ENCODE data around the gene DNAH14. TPM values are rescaled to one million over a fixed set of nuclear protein-coding genes. Genes with fewer than 3 reads are reported as not detected.

DNAH14 gene
- total and polyA plus RNA-seq, 4 donors, result 16.4 to 54.0 (median 33.9) TPM

DNA sequence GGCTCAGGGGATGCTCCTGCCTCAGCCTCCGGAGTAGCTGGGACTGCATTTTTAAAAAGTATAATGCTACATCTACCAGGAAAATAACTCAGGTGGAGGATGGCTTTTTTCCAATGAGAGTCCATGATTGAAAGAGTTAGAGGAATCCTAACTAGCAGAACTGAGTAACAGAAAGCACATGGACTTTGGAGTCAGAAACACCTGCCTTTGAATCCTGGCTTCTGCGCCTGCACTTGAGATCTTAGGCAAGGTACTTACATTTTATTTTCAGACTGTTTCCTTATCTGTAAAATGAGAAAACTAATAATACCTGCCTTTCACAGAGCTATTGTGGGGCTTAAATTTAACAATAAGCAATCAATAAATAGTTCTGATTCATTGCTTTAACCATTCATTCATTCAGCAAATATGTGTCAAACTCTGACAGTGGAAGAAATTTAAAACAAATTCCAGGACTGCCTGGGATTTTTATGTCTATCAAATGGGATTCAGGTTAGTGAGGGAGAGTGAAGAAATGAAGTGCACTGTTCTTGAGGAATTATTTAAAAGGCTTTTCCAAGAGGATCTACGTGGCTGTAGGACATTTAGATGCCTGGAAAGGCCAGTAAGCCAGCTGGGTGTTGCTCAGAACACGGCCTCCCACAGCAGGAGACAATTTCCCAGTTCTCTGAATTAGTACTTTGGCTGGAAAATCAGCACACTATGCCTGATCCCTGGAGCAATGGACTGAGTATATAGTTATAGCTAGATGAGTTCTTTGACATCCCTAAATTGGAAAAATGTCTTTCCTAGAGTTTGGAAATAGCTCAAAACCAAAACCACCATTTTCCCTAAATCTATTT, 511.1 kb downstream of the DNAH14 start:
- H3K27ac ChIP-seq (ENCODE audit: low read depth, low read length), result no peak overlapping the region
- H3K9me3 ChIP-seq (ENCODE audit: control insufficient read depth, insufficient read depth, low read length), result no peaks in the 10 kb centered on the region
- WGBS (ENCODE audit: insufficient coverage), result 71% methylated on average over 2 of the region's 4 CpGs
- no peak overlapping the region for H3K4me3 ChIP-seq (ENCODE audit: low read depth, low read length)
- H3K27me3 ChIP-seq (ENCODE audit: control insufficient read depth, insufficient read depth, low read length), result no peaks in the 10 kb centered on the region
- no peaks in the 10 kb centered on the region for H3K36me3 ChIP-seq (ENCODE audit: control insufficient read depth, insufficient read depth, low read length)
- no peak for DNase-seq (ENCODE audit: low read depth in 4 of 6, low spot score in 6 of 6)
- peaks cover 6% of the 10 kb centered on the region for H3K4me1 ChIP-seq (ENCODE audit: control insufficient read depth, insufficient read depth, low read length)

DNA sequence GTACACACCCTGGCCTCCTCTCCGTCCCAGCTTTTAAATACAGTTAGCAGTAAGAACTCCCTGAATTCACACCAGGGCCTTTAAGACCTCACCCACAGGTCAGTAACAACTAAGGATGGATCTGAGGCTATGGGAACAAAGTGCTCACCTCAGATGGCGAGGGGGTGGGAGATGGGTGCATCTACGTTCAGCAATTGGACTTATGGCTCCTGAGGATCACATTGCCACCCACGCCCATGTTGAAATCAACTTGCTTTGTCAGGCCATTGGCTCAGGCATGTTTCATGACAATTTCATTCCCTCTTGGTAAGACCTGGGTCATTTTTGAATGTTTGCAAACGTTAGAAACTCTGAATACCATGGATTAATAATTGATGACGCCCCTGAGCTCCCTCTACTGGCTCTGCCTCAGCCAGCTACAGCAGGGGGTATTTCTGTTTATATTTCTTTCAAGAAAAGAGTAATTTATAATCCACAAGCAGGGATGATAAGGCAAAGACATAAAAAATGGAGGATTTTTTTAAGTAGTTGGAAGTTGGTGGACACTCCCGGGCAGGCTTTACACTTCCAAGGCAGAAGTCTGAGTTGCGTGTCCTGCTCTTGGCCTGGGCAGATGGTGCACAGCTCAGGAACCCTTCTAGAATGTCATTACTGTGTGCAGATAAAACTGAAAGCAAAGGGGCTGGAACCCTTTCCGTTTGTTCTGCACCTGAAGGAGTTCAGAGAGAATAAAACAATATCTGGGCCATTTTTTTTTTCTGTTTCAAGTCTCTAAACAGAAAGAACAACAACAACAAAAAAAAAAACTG, 512.0 kb downstream of the DNAH14 start:
- WGBS (ENCODE audit: insufficient coverage), result 87% methylated on average over 7 of the region's 9 CpGs
- no peak for DNase-seq (ENCODE audit: low read depth in 4 of 6, low spot score in 6 of 6)
- Histone ChIP-seq H3K36me3 (ENCODE audit: control insufficient read depth, insufficient read depth, low read length) (no peaks in the 10 kb centered on the region), H3K4me3 (ENCODE audit: low read depth, low read length) (no peak overlapping the region), H3K27ac (ENCODE audit: low read depth, low read length) (no peak overlapping the region), H3K9me3 (ENCODE audit: control insufficient read depth, insufficient read depth, low read length) (no peaks in the 10 kb centered on the region), H3K4me1 (ENCODE audit: control insufficient read depth, insufficient read depth, low read length) (peaks cover 12% of the 10 kb centered on the region), H3K27me3 (ENCODE audit: control insufficient read depth, insufficient read depth, low read length) (no peaks in the 10 kb centered on the region)

DNA sequence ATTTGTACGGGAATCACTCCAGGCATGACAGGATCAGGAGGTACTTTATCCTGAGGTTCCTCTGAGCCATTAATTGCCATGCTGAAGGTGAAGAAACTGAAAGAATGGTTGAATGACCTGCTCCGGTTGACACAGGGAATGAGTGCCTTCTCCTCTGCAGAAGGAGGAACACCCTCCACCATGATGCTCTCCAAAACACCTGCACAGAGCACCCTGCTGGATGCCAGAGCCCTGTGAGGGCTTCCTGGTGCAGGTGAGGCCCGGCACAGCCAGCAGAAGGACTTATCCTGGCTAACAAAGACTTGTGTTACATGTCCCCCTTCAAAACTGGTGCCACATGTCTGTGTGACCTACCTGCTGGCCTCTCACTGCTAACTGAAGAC, 512.6 kb downstream of the DNAH14 start:
- no peaks in the 10 kb centered on the region for H3K27me3 ChIP-seq (ENCODE audit: control insufficient read depth, insufficient read depth, low read length)
- DNase-seq (ENCODE audit: low read depth in 4 of 6, low spot score in 6 of 6), result no peak
- H3K36me3 ChIP-seq (ENCODE audit: control insufficient read depth, insufficient read depth, low read length), result no peaks in the 10 kb centered on the region
- H3K27ac ChIP-seq (ENCODE audit: low read depth, low read length), result no peak overlapping the region
- no peaks in the 10 kb centered on the region for H3K9me3 ChIP-seq (ENCODE audit: control insufficient read depth, insufficient read depth, low read length)
- no peak overlapping the region for H3K4me3 ChIP-seq (ENCODE audit: low read depth, low read length)
- peaks cover 18% of the 10 kb centered on the region for H3K4me1 ChIP-seq (ENCODE audit: control insufficient read depth, insufficient read depth, low read length)
- WGBS (ENCODE audit: insufficient coverage), result 83% methylated on average over 2 of the region's 3 CpGs

DNA sequence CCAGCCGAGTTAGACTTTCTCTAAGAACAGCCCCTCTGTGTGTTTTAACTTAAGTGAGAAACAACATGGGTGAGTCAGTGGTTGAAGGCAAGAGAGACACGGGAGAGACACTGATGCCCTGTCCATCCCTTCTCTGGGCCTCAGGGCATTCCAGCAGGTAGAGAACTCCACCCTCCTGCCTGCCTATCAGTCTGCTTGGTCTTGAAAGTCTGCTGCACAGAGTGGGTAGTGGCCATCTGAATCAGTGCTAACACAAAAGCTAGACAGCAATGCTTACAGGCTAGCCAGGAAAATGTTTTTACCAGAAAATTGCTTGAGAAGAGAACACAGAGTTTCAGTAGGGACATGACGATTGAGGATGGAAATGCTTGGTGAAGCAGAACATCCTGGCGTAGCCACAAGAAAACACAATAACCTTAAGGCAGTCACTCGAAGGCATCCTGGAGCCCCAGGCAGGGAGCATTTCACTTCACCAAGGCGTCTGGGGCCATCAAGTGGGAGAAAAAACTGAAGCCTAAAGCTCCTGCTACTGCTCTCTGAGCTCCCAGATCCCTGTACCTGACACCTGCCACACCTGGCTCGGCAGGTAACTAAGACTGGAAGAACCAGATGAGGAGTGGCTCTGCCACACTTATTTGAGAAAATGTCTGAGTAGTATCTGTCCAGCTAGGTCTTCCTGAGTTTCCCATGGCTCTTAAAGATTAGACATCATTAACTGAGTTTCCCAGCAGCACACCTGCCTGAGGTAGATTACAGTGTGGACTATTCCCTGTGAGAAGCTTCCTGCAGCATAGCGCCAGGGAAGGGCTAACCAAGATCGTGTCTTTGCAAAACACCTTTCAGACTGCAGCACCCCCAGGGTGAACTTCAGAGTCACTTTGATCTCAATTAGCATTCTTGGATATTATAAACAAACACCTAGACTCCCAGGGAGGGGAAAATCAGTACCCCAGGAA, 516.4 kb downstream of the DNAH14 start:
- H3K4me1 ChIP-seq (ENCODE audit: control insufficient read depth, insufficient read depth, low read length), result peaks cover 36% of the 10 kb centered on the region
- H3K36me3 ChIP-seq (ENCODE audit: control insufficient read depth, insufficient read depth, low read length), result no peaks in the 10 kb centered on the region
- DNase-seq (ENCODE audit: low read depth in 4 of 6, low spot score in 6 of 6), result no peak
- H3K27ac ChIP-seq (ENCODE audit: low read depth, low read length), result no peak overlapping the region
- no peak overlapping the region for H3K4me3 ChIP-seq (ENCODE audit: low read depth, low read length)
- 80% methylated on average over 7 of the region's 9 CpGs for WGBS (ENCODE audit: insufficient coverage)
- no peaks in the 10 kb centered on the region for H3K9me3 ChIP-seq (ENCODE audit: control insufficient read depth, insufficient read depth, low read length)
- no peaks in the 10 kb centered on the region for H3K27me3 ChIP-seq (ENCODE audit: control insufficient read depth, insufficient read depth, low read length)

- Histone ChIP-seq H3K27ac (ENCODE audit: low read depth, low read length) (peak overlapping the region; percentile 7), H3K36me3 (ENCODE audit: control insufficient read depth, insufficient read depth, low read length) (no peaks in the 10 kb centered on the region), H3K27me3 (ENCODE audit: control insufficient read depth, insufficient read depth, low read length) (no peaks in the 10 kb centered on the region), H3K4me3 (ENCODE audit: low read depth, low read length) (no peak overlapping the region), H3K4me1 (ENCODE audit: control insufficient read depth, insufficient read depth, low read length) (peaks cover 36% of the 10 kb centered on the region), H3K9me3 (ENCODE audit: control insufficient read depth, insufficient read depth, low read length) (no peaks in the 10 kb centered on the region)
- WGBS (ENCODE audit: insufficient coverage), result 62% methylated on average over 7 of the region's 7 CpGs
- peak in 1 of 6 donors; percentile 9 for DNase-seq (ENCODE audit: low read depth in 4 of 6, low spot score in 6 of 6)
Observed at GRCh38 chr1:225446595-225446960, 517.1 kb downstream of the DNAH14 start.

- Histone ChIP-seq H3K36me3 (ENCODE audit: control insufficient read depth, insufficient read depth, low read length) (no peaks in the 10 kb centered on the region), H3K9me3 (ENCODE audit: control insufficient read depth, insufficient read depth, low read length) (no peaks in the 10 kb centered on the region), H3K4me3 (ENCODE audit: low read depth, low read length) (no peak overlapping the region), H3K27ac (ENCODE audit: low read depth, low read length) (peak overlapping the region; percentile 58), H3K4me1 (ENCODE audit: control insufficient read depth, insufficient read depth, low read length) (peaks cover 36% of the 10 kb centered on the region), H3K27me3 (ENCODE audit: control insufficient read depth, insufficient read depth, low read length) (no peaks in the 10 kb centered on the region)
- no peak for DNase-seq (ENCODE audit: low read depth in 4 of 6, low spot score in 6 of 6)
- WGBS (ENCODE audit: insufficient coverage), result 54% methylated on average over 7 of the region's 9 CpGs
Observed at GRCh38 chr1:225446981-225447615, 517.6 kb downstream of the DNAH14 start.

DNA sequence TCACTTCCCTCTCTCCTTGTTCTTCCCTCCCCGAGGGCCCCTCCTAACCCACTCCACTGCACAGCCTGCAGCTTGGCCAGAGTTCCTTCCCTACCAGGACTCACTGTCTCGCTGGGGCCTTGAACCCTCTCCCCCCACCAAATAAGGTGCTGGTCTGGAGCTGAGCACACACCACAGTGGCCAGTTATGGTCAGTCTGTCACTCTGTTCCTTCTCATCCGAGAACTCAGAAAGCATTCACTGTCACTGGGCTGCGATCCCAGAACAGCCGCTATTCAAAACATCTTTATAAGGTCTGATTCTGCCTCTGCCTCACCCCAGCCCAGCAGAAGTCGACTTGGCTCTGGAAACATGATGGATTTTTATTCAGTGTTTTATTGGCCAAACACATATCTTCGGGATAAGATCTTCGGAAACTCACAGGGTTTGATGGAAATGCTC, 518.2 kb downstream of the DNAH14 start:
- Histone ChIP-seq H3K36me3 (ENCODE audit: control insufficient read depth, insufficient read depth, low read length) (no peaks in the 10 kb centered on the region), H3K4me1 (ENCODE audit: control insufficient read depth, insufficient read depth, low read length) (peaks cover 36% of the 10 kb centered on the region), H3K27me3 (ENCODE audit: control insufficient read depth, insufficient read depth, low read length) (no peaks in the 10 kb centered on the region), H3K9me3 (ENCODE audit: control insufficient read depth, insufficient read depth, low read length) (no peaks in the 10 kb centered on the region), H3K27ac (ENCODE audit: low read depth, low read length) (peak overlapping the region; percentile 58), H3K4me3 (ENCODE audit: low read depth, low read length) (no peak overlapping the region)
- peak in 2 of 6 donors; percentile 26 to 61 for DNase-seq (ENCODE audit: low read depth in 4 of 6, low spot score in 6 of 6)
- 30% methylated on average over 5 of the region's 8 CpGs for WGBS (ENCODE audit: insufficient coverage)

GRCh38 chr1:225448146-225448805, 518.8 kb downstream of the DNAH14 start:
- Histone ChIP-seq H3K4me1 (ENCODE audit: control insufficient read depth, insufficient read depth, low read length) (peaks cover 31% of the 10 kb centered on the region), H3K27ac (ENCODE audit: low read depth, low read length) (peak overlapping the region; percentile 16), H3K4me3 (ENCODE audit: low read depth, low read length) (no peak overlapping the region), H3K36me3 (ENCODE audit: control insufficient read depth, insufficient read depth, low read length) (no peaks in the 10 kb centered on the region), H3K27me3 (ENCODE audit: control insufficient read depth, insufficient read depth, low read length) (no peaks in the 10 kb centered on the region), H3K9me3 (ENCODE audit: control insufficient read depth, insufficient read depth, low read length) (no peaks in the 10 kb centered on the region)
- DNase-seq (ENCODE audit: low read depth in 4 of 6, low spot score in 6 of 6), result no peak
- WGBS (ENCODE audit: insufficient coverage), result 32% methylated on average over 5 of the region's 9 CpGs

Measured in spinal cord (tissue), 10 donors.